ENCODE data around the gene ASXL1. TPM values are rescaled to one million over a fixed set of nuclear protein-coding genes. Genes with fewer than 3 reads are reported as not detected.
A peak's percentile ranks its signal among the peaks of the same experiment; 100 is the strongest.

The ASXL1 gene
- total RNA-seq, 1 donor, result 68.8 TPM

GRCh38 chr20:32443386-32443974, 85.3 kb downstream of the ASXL1 start:
- Histone ChIP-seq H3K36me3 (ENCODE audit: insufficient read depth, low read length) (peaks cover 48% of the 10 kb centered on the region), H3K4me1 (ENCODE audit: insufficient read depth, low read length) (peaks cover 16% of the 10 kb centered on the region), H3K4me3 (ENCODE audit: insufficient read depth, low read length) (no peak overlapping the region), H3K79me2 (ENCODE audit: insufficient read depth, low read length) (peaks cover 22% of the 10 kb centered on the region), H3K4me2 (ENCODE audit: insufficient read depth, low read length) (no peak overlapping the region), H3K27ac (ENCODE audit: low read depth, low read length) (no peak overlapping the region), H3K27me3 (ENCODE audit: insufficient read depth, low read length) (no peaks in the 10 kb centered on the region), H3K9me3 (ENCODE audit: low read depth, low read length) (no peaks in the 10 kb centered on the region), H4K20me1 (ENCODE audit: insufficient read depth, low read length) (peaks cover 65% of the 10 kb centered on the region), H2AFZ (ENCODE audit: low read length) (no peak overlapping the region)
- no peak for TF ChIP-seq CTCF (IDR thresholded peaks at IDR 0.05; ENCODE audit: extremely low read depth, low read depth, low read length)
- DNase-seq (ENCODE audit: insufficient read length, low spot score, missing footprints), result peak; percentile 79

DNA sequence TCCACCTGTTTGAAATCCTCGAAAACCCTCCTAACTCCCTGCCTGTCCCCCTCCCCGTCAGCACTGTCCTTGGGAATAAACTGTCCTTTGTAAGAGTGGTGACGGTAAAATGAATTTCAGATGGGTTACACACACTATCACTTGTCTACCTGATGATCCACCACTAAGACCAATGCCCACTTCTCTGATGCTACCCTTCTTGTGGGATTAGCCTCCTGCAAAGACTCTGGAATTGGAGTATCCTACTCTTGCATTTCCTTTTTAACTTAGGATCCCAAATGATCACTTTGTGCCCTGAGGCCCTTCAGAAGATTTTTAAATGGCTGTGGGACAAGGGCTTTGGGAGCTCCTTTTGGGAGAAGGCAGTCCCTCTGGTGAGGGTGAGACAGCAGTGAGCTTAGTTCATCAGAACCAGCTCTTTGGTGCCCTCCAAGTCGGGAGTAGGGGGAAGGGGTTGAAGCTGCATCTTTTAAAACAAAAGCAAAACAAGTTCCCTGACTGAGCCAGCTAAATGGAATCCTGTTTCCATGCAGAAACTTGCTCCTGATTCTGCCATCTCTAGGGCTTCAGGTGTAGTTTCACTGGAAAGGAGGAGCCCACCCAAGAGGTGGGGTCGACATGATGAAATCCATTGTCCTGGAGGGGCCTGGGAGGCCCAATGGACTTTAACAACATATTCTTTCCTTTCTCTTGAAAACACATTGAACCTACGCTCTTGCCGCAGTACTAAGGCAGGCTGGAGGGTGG, 86.5 kb downstream of the ASXL1 start:
- H3K4me2 ChIP-seq (ENCODE audit: insufficient read depth, low read length), result no peak overlapping the region
- peaks cover 46% of the 10 kb centered on the region for H3K36me3 ChIP-seq (ENCODE audit: insufficient read depth, low read length)
- H2AFZ ChIP-seq (ENCODE audit: low read length), result no peak overlapping the region
- no peak overlapping the region for H3K4me3 ChIP-seq (ENCODE audit: insufficient read depth, low read length)
- H3K79me2 ChIP-seq (ENCODE audit: insufficient read depth, low read length), result peaks cover 21% of the 10 kb centered on the region
- TF ChIP-seq CTCF (IDR thresholded peaks at IDR 0.05; ENCODE audit: extremely low read depth, low read depth, low read length), result no peak
- peaks cover 4% of the 10 kb centered on the region for H3K4me1 ChIP-seq (ENCODE audit: insufficient read depth, low read length)
- no peaks in the 10 kb centered on the region for H3K9me3 ChIP-seq (ENCODE audit: low read depth, low read length)
- no peak overlapping the region for H3K27ac ChIP-seq (ENCODE audit: low read depth, low read length)
- peak; percentile 45 for DNase-seq (ENCODE audit: insufficient read length, low spot score, missing footprints)
- H3K27me3 ChIP-seq (ENCODE audit: insufficient read depth, low read length), result no peaks in the 10 kb centered on the region
- H4K20me1 ChIP-seq (ENCODE audit: insufficient read depth, low read length), result peaks cover 57% of the 10 kb centered on the region

DNA sequence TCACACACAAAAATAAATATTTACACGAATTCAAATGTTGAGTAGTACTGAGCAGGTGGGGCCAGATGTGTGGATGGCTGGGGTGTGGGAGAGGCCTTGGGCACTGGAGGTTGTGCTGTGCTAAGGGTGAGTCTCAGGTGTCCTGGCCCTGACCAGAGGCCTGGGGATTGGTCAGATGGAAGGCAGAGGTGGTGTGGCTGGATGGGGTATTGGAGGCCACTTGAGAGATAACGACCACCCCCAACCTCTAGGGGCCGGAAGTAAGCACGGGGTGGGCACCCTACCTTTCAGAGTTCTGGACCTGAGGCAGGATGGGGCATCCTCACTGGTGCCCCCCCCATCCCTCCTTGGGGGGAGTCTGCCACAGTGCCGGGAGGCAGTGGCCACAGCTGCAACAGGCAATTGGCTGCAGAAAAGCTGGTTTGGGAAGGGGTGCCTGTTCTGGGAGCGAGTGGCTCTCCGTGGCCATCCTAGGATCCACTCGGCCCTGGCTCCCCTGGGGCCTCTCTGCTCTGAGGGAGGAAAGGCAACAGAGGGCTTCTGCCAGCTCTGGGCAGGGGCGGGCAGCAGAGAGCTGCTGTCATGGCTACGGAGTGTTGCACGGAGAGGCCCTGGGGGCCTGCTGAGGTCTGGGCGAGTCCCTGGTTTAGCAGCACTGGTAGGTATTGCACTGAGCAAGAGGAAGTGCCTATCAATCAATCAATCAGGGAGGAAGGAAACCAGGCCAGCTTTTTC, 87.6 kb downstream of the ASXL1 start:
- peak; percentile 48 for DNase-seq (ENCODE audit: insufficient read length, low spot score, missing footprints)
- Histone ChIP-seq H3K4me3 (ENCODE audit: insufficient read depth, low read length) (no peak overlapping the region), H3K27me3 (ENCODE audit: insufficient read depth, low read length) (no peaks in the 10 kb centered on the region), H3K79me2 (ENCODE audit: insufficient read depth, low read length) (peaks cover 12% of the 10 kb centered on the region), H3K4me2 (ENCODE audit: insufficient read depth, low read length) (no peak overlapping the region), H3K27ac (ENCODE audit: low read depth, low read length) (no peak overlapping the region), H4K20me1 (ENCODE audit: insufficient read depth, low read length) (peaks cover 57% of the 10 kb centered on the region), H2AFZ (ENCODE audit: low read length) (no peak overlapping the region), H3K36me3 (ENCODE audit: insufficient read depth, low read length) (peaks cover 41% of the 10 kb centered on the region), H3K9me3 (ENCODE audit: low read depth, low read length) (no peaks in the 10 kb centered on the region), H3K4me1 (ENCODE audit: insufficient read depth, low read length) (peaks cover 3% of the 10 kb centered on the region)
- no peak for TF ChIP-seq CTCF (IDR thresholded peaks at IDR 0.05; ENCODE audit: extremely low read depth, low read depth, low read length)

Data from osteoblast (primary cell).